HUDEP-2 (cell line): ENCODE measurements around the gene CDH16.
"Not testable (repeated sequence)": the region's sequence is repeated elsewhere in the genome, so short reads cannot be mapped to it uniquely, and the experiment has no call there.

Source experiments
- DNase-seq, 76 experiments: peaks; one replicate each; lab custom pipeline; 2025; ENCODE audit not compliant: unreplicated experiment in 76 of 76; lab: John Stamatoyannopoulos, UW

The CDH16 gene

GRCh38 chr16:66899945-66900710 lies 18.6 kb downstream of the CDH16 start:
- peak in 74 of 76 experiments; percentile 40 to 93 (median 83) for DNase-seq

DNA sequence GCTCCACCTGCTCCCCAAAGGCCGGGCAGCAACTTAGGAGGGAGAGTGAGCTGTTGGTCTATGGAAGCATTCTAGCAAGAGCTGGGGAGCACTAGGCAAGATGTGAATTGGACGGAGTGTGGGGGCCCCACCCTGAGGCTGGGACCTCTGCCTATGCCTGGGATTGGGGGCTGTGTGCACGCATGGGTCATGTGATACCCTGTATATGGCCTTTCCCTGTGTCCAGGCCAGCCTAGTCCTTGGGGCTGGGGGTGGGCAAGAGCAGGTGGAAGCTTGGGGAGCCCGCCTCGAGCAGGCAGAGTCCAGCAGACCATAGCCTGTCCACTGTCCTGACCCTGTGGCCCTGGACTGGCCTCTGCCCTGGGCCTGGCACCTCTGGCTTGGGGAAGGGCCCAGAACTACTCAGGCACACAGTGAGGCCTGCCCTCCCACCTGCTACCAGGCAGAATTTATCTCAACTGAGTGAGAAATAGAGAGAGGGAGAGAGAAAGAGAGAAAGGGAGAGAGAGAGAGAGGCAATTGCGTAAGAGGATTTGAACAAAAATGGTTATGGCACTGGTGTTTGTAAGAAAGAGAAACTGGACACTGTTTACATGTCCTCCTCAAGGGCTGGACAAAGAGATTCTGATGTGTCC lies 19.3 kb downstream of the CDH16 start:
- DNase-seq, result peak in 4 of 76 experiments; percentile 2 to 36 (median 10)

GRCh38 chr16:66898933-66899309 lies 19.8 kb downstream of the CDH16 start:
- no peak for DNase-seq

DNA sequence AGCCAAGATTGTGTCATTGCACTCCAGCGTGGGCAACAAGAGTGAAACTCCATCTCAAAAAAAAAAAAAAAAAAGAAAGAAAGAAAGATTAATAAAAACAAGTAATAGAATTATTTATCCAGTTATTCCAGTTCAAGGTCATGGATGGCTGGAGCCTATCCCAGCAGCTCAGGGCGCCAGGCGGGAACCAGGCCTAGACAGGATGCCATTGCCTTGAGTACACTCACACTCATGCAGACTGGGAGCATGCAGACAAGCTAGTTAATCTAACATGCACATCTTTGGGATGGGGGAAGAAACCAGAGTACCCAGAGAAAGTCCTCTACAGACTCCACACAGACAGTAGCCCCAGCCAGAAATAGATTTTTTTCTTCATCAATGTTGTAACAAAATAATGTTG lies 20.5 kb downstream of the CDH16 start:
- DNase-seq, result no peak

GRCh38 chr16:66896682-66897081 lies 22.0 kb downstream of the CDH16 start:
- DNase-seq, result not testable (repeated sequence)

DNA sequence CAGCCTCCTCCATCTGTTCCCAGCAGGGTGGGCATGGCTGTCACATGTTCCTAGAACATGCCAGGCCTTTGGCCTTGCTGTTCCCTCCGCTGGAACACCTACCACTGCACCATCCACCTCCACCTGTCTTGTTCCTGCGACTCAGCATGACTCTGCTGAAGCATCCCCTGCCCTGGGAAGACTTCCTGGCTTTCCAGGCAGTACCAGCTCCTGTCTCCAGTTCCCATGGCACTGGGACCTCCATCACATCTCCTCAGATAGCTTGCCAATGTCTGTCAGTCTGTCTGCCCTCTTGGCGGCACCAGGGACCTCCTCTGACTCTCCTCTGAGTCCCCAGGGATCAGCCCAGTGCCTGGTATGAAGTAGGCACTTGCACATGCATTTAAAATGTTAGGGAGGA lies 22.7 kb downstream of the CDH16 start:
- DNase-seq, result no peak

DNA sequence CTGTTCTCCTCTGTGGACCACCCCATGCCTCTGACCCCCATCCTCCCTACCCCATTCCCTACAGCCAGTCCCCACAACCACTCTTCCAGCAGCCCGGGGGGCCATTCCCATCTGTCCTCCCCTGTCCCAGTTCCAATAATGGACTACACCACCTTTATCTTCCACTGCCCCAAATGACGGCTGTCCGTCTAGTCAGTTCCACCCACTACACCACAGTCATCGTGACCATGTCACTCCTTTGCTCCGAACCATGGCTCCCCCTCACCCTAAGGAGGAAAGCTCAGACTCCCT lies 23.1 kb downstream of the CDH16 start:
- DNase-seq, result no peak

DNA sequence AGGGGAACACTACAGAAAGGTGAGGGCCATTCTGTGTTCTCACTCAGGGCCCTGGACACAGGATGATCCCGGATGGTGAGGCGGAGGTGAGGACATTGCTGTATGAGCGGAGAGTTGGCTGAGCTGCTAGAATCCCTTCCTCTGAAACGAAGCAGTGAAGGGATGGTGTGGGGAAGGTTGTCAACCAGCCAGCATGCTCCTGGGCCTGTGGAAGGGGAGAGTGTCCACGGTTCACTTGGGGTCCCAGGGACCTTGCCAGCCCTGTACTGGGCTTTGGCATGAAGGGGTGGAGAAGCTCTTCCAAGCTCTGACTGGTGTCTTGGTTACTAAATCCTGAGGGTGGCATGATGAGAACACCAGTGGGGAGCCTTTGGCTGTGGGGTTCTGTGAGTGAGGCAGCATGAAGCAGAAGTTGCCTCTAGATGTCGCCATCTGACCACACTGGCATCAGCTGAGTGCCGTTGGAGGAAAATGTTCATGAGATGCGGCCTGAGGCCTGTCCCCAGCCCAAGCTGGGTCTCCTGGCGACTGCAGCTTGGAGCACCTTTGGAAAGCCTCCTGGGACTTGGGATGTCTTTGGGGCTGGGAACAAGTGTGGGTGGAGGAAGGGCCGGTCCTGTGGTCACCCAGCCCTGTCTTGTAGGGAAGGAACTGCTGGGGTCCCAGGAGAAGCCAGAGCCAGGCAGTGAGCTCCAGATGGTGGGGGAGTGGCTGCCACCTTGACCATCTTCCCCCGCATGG lies 23.6 kb downstream of the CDH16 start:
- peak in 66 of 76 experiments; percentile 14 to 79 (median 54) for DNase-seq

GRCh38 chr16:66894055-66894454 lies 24.6 kb downstream of the CDH16 start:
- DNase-seq, result no peak

DNA sequence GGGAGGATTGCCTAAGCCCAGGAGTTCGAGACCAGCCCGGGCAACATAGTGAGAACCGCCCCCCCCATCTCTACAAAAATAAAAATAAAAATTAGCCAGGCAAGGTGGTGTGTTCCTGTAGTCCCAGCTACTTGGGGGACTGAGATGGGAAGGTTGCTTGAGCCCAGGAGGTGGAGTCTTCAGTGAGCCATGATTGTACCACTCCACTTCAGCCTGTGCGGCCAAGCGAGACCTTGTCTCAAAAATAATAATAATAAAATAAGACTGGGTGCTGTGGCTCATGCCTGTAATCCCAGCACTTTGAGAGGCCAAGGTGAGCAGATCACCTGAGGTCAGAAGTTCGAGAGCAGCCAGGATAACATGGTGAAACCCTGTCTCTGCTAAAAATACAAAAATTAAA lies 26.9 kb downstream of the CDH16 start:
- DNase-seq, result no peak

GRCh38 chr16:66891360-66891759 lies 27.3 kb downstream of the CDH16 start:
- no peak for DNase-seq

DNA sequence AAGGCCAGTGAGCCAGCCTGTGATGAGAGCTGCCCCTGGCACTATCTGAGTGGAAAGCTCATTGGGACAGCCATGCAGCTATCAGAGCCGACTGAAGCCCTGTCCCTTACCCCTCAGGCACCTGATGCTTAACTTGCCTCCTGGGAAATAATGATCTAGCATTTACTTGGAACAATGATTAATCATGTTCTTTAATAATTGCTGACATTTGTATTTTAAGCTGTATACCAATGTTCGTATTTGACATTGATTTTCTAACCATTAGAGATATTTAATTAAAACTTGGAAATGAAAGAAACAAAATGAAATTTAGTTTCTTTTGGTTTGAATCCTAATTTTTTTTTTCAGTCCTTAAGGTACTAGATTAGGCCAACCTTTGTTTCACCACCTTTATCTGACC lies 27.9 kb downstream of the CDH16 start:
- DNase-seq, result no peak

DNA sequence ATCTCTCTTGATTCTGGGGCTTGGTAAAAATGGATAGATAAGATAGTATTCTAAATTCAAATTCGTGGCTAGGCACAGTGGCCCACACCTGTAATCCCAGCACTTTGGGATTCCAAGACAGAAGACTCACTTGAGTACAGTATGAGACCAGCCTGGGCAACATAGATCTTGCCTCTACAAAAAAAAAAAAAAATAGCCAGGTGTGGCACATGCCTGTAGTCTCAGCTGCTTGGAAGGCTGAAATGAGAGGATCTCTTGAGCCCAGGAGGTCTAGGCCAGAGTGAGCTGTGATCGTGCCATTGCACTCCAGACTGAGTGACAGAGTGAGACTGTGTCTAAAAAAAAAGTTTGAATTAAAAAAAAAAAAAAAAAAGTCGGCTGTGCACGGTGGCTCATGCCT lies 29.1 kb downstream of the CDH16 start:
- no peak for DNase-seq

GRCh38 chr16:66888647-66889615 lies 29.8 kb downstream of the CDH16 start:
- no peak for DNase-seq

GRCh38 chr16:66886914-66887313 lies 31.8 kb downstream of the CDH16 start:
- DNase-seq, result peak in 5 of 76 experiments; percentile 5 to 16 (median 10)

DNA sequence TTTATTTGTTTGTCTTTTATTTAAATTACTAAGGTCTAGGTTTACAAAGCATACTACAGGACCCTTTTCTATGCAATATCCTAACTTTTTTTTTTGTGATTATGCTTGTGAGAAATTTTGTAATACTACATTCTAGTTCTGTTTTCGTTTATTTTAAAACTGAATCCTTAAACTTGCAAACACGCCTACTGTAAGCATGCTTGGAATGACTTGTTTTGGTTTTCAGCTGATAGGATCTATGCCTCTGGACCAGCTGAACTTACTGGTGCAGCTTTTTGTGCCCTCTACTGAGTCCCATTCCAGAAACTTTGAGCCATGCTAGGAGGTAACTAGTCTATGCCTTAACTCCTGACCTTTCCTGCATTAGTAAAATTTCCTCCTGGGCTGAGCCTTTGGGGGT lies 32.4 kb downstream of the CDH16 start:
- no peak for DNase-seq

GRCh38 chr16:66885491-66885890 lies 33.2 kb downstream of the CDH16 start:
- no peak for DNase-seq

DNA sequence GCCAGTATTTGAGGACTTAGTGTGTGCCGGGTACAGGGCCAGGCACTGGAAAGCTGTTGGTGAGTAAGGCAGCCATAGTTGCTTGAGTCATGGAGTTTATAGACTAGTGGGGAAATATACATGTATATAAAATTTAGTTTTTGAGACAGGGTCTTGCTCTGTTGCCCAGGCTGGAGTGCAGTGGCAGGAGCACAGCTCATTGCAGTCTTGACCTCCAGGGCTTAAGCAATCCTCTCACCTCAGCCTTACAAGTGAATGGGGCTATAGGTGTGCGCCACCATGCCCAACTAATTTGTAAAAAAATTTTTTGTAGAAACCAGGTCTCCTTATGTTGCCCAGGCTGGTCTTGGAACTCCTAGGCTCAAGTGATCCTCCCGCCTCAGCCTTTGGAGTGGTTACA lies 36.0 kb downstream of the CDH16 start:
- no peak for DNase-seq

DNA sequence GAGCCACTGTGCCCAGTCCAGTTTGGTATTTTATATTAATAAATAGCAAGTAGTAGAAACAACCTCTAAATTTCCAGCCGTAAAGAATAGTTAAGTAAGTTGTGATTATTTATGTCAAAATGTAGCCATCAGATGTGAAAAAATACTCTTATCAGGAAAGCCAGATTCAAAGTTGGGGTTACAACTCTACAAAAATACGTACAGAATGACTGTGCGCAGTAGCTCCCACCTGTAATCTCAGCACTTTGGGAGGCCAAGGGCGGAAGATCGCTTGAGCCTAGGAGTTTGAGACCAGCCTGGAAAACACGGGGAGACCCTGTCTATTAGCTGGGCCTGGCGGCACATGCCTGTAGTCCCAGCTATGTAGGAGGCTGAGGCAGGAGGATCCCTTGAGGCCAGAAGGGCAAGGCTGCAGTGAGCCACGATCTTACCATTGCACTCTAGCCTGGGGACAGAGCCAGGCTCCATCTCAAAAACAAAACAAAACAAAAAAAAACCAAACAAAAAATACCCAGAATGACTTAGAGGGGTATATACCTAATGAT lies 36.6 kb downstream of the CDH16 start:
- DNase-seq, result no peak

DNA sequence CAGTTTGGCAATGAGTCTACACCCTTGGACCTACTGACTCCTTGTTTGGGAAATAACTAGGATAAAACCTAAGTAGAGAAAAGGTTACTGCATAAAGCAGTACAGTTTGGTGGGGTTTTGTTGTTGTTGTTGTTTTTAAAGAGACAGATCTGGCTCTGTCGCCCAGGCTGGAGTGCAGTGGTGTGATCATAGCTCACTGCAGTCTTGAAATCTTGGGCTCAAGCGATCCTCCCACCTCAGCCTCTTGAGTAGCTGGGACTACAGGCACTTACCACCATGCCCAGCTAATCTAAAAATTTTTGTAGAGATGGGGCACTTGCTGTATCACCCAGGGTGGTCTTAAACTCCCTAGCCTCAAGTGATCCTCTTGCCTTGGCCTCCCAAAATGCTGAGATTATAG lies 37.1 kb downstream of the CDH16 start:
- no peak for DNase-seq
